ENCODE measurements around the gene PNLIPRP1.

Gene PNLIPRP1

GRCh38 chr10:116598329-116598728 lies 7.6 kb downstream of the PNLIPRP1 start:
- no peak for DNase-seq (ENCODE audit: low read depth in 3 of 3, low spot score in 1 of 3)

- DNase-seq (ENCODE audit: low read depth in 3 of 3, low spot score in 1 of 3), result no peak
These were observed 9.2 kb downstream of the PNLIPRP1 start for GRCh38 chr10:116599991-116600390.

GRCh38 chr10:116602648-116603400 lies 12.1 kb downstream of the PNLIPRP1 start:
- DNase-seq (ENCODE audit: low read depth in 3 of 3, low spot score in 1 of 3), result no peak

- DNase-seq (ENCODE audit: low read depth in 3 of 3, low spot score in 1 of 3), result no peak
These were observed 15.3 kb downstream of the PNLIPRP1 start for GRCh38 chr10:116606061-116606483.

- no peak for DNase-seq (ENCODE audit: low read depth in 3 of 3, low spot score in 1 of 3)
These were observed 16.6 kb downstream of the PNLIPRP1 start for GRCh38 chr10:116607336-116607735.

- no peak for DNase-seq (ENCODE audit: low read depth in 3 of 3, low spot score in 1 of 3)
These were observed 18.2 kb downstream of the PNLIPRP1 start for GRCh38 chr10:116608686-116609594.

GRCh38 chr10:116610443-116611152 lies 19.8 kb downstream of the PNLIPRP1 start:
- DNase-seq (ENCODE audit: low read depth in 3 of 3, low spot score in 1 of 3), result no peak

GRCh38 chr10:116611153-116611545 lies 20.4 kb downstream of the PNLIPRP1 start:
- DNase-seq (ENCODE audit: low read depth in 3 of 3, low spot score in 1 of 3), result no peak

GRCh38 chr10:116612107-116612769 lies 21.5 kb downstream of the PNLIPRP1 start:
- DNase-seq (ENCODE audit: low read depth in 3 of 3, low spot score in 1 of 3), result no peak

GRCh38 chr10:116613471-116613870 lies 22.7 kb downstream of the PNLIPRP1 start:
- DNase-seq (ENCODE audit: low read depth in 3 of 3, low spot score in 1 of 3), result no peak

GRCh38 chr10:116614796-116615195 lies 24.0 kb downstream of the PNLIPRP1 start:
- DNase-seq (ENCODE audit: low read depth in 3 of 3, low spot score in 1 of 3), result no peak

GRCh38 chr10:116615199-116615776 lies 24.5 kb downstream of the PNLIPRP1 start:
- no peak for DNase-seq (ENCODE audit: low read depth in 3 of 3, low spot score in 1 of 3)

- DNase-seq (ENCODE audit: low read depth in 3 of 3, low spot score in 1 of 3), result no peak
These were observed 30.0 kb downstream of the PNLIPRP1 start, which contains the start of gene PNLIPRP2 for GRCh38 chr10:116620423-116621400. TSS of gene PNLIPRP2 (plus strand) at chr10:116620953.

GRCh38 chr10:116621476-116621875 lies 30.7 kb downstream of the PNLIPRP1 start:
- no peak for DNase-seq (ENCODE audit: low read depth in 3 of 3, low spot score in 1 of 3)

GRCh38 chr10:116621934-116622655 lies 31.3 kb downstream of the PNLIPRP1 start:
- DNase-seq (ENCODE audit: low read depth in 3 of 3, low spot score in 1 of 3), result no peak

- DNase-seq (ENCODE audit: low read depth in 3 of 3, low spot score in 1 of 3), result no peak
These were observed 35.1 kb downstream of the PNLIPRP1 start for GRCh38 chr10:116625845-116626244.

GRCh38 chr10:116626815-116627214 lies 36.1 kb downstream of the PNLIPRP1 start:
- DNase-seq (ENCODE audit: low read depth in 3 of 3, low spot score in 1 of 3), result no peak

- no peak for DNase-seq (ENCODE audit: low read depth in 3 of 3, low spot score in 1 of 3)
These were observed 36.7 kb downstream of the PNLIPRP1 start for GRCh38 chr10:116627386-116627933.
